Panc1 (cell line): Measurements from ENCODE around the gene RNF17. TPM values are rescaled to one million over a fixed set of nuclear protein-coding genes. Genes with fewer than 3 reads are reported as not detected.

Source experiments
- ATAC-seq: fragments of 200-7000 bp; cut with Tn5 transposase; 2 replicates; pipeline ENCODE4 v1.9.1; 2020; ENCODE audit warnings: mild to moderate bottlenecking, moderate library complexity
- BruUV-seq: library from RNA; stranded (reverse); fragments of 400-500 nt; replicated peaks from 2 replicates; lab custom pipeline; 2021; lab: Mats Ljungman, UMichigan
- CTCF ChIA-PET: fragments of 300-600 bp; sonication (Branson Sonifier 250); formaldehyde crosslinking; loops from one replicate; lab custom pipeline; 2022; ENCODE audit warnings: antibody characterized with exemption; lab: Charles Lee
- POLR2A ChIA-PET: fragments of 300-600 bp; sonication (Branson Sonifier 250); formaldehyde crosslinking; loops from one replicate; lab custom pipeline; 2022; ENCODE audit warnings: antibody characterized with exemption; lab: Charles Lee
- DNase-seq: peaks from one replicate; pipeline ENCODE4 v3.0.0-alpha.2; 2010; ENCODE audit warnings: low read depth, low spot score
- H3K27ac ChIP-seq: 2 replicates; pipeline ENCODE4 v1.5.1; 2011; ENCODE audit warnings: mild to moderate bottlenecking, low read length, inconsistent platforms
- H3K27me3 ChIP-seq: fragments of 200-500 bp; sonication (Bioruptor generic); 2 replicates; pipeline ENCODE4 v1.6.0; 2014; ENCODE audit warnings: low read length, inconsistent platforms; ENCODE audit not compliant: control insufficient read depth, insufficient read depth
- H3K36me3 ChIP-seq: fragments of 200-500 bp; sonication (Bioruptor generic); 2 replicates; pipeline ENCODE4 v1.5.1; 2014; ENCODE audit warnings: inconsistent platforms, mild to moderate bottlenecking, low read length, moderate library complexity; ENCODE audit not compliant: control insufficient read depth, insufficient read depth
- H3K4me1 ChIP-seq: 2 replicates; pipeline ENCODE4 v1.5.1; 2011; ENCODE audit warnings: inconsistent platforms, mild to moderate bottlenecking, low read length, moderate library complexity; ENCODE audit not compliant: control insufficient read depth, insufficient read depth
- H3K4me3 ChIP-seq, 2 experiments: 2 replicates each; pipeline ENCODE4 v1.5.1; 2011 to 2012; ENCODE audit warnings: low read depth in 2 of 2, low read length in 2 of 2, mild to moderate bottlenecking in 2 of 2, inconsistent platforms in 1 of 2, moderate library complexity in 1 of 2
- H3K9me3 ChIP-seq: fragments of 200-500 bp; sonication (Bioruptor generic); 2 replicates; pipeline ENCODE4 v1.5.1; 2014; ENCODE audit warnings: low read depth, mild to moderate bottlenecking, inconsistent platforms, low read length, moderate library complexity; ENCODE audit not compliant: control insufficient read depth, insufficient read depth
- POLR2AphosphoS5 ChIP-seq: IDR thresholded peaks from 2 replicates; pipeline ENCODE4 v1.6.1; 2012; ENCODE audit warnings: mild to moderate bottlenecking, low read depth, low read length, moderate library complexity
- SIN3A ChIP-seq: IDR thresholded peaks from 2 replicates; pipeline ENCODE4 v1.6.1; 2012; ENCODE audit warnings: low read depth, mild to moderate bottlenecking, low read length, moderate library complexity, borderline replicate concordance; ENCODE audit not compliant: insufficient read depth
- TCF7L2 ChIP-seq: IDR thresholded peaks from 2 replicates; pipeline ENCODE4 v1.6.1; 2011; ENCODE audit warnings: mild to moderate bottlenecking, low read depth, low read length, inconsistent platforms
- in situ Hi-C: cut with HindIII; loops from 2 replicates; pipeline ENCODE4 v1.10.0; 2016; ENCODE audit warnings: low sequenced_read_pairs, low pct_unique_long_range_greater_than_20kb
- intact Hi-C: fragments of 100-400 bp; cut with micrococcal nuclease; formaldehyde crosslinking; loops from one replicate; pipeline ENCODE4 v1.10.0; 2022; ENCODE audit not compliant: unreplicated experiment
- total RNA-seq: library from RNA; stranded (reverse); gene quantifications from one replicate; pipeline ENCODE4 v1.2.1, GENCODE V29; 2021; ENCODE audit not compliant: unreplicated experiment
- TF ChIP-seq, protein P1 (sequence below), 2 experiments: IDR thresholded peaks; 2 replicates each; pipeline ENCODE4 v1.6.1; 2011 to 2012; ENCODE audit warnings: low read depth in 2 of 2, control low read depth in 1 of 2, low read length in 1 of 2, mild to moderate bottlenecking in 1 of 2, moderate library complexity in 1 of 2; ENCODE audit not compliant: insufficient read depth in 1 of 2
- TF ChIP-seq, protein P2 (sequence below): fragments of 450-650 bp; IDR thresholded peaks from 2 replicates; pipeline ENCODE4 v1.5.1; 2017; ENCODE audit warnings: mild to moderate bottlenecking

The RNF17 gene
- total RNA-seq, 1 experiment from 2014 or later: not detected

DNA sequence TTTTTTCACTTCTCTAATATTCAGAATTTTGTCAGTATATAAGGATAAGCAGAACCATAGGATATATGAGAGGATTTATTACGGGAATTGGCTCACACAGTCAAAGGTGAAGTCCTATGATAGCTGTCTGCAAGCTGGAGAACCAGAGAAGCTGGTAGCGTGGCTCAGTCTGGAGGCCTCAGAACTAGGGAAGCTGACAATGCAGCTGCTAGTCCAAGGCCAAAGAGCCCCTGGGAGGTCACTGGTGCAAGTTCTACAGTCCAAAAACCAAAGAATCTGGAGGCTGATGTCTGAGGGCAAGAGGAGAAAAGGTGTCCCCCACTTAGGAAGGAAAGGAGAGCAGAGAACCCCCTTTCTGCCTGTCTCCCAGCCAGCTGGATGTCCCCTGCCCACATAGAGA is 114.4 kb downstream of the RNF17 start:
- TF ChIP-seq, protein P1, sequence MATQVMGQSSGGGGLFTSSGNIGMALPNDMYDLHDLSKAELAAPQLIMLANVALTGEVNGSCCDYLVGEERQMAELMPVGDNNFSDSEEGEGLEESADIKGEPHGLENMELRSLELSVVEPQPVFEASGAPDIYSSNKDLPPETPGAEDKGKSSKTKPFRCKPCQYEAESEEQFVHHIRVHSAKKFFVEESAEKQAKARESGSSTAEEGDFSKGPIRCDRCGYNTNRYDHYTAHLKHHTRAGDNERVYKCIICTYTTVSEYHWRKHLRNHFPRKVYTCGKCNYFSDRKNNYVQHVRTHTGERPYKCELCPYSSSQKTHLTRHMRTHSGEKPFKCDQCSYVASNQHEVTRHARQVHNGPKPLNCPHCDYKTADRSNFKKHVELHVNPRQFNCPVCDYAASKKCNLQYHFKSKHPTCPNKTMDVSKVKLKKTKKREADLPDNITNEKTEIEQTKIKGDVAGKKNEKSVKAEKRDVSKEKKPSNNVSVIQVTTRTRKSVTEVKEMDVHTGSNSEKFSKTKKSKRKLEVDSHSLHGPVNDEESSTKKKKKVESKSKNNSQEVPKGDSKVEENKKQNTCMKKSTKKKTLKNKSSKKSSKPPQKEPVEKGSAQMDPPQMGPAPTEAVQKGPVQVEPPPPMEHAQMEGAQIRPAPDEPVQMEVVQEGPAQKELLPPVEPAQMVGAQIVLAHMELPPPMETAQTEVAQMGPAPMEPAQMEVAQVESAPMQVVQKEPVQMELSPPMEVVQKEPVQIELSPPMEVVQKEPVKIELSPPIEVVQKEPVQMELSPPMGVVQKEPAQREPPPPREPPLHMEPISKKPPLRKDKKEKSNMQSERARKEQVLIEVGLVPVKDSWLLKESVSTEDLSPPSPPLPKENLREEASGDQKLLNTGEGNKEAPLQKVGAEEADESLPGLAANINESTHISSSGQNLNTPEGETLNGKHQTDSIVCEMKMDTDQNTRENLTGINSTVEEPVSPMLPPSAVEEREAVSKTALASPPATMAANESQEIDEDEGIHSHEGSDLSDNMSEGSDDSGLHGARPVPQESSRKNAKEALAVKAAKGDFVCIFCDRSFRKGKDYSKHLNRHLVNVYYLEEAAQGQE (IDR thresholded peaks at IDR 0.05; ENCODE audit: insufficient read depth in 1 of 2, low read depth in 2 of 2, low read length in 1 of 2): no peak
- TF ChIP-seq POLR2AphosphoS5: no peak
- no peak for TF ChIP-seq TCF7L2
- TF ChIP-seq, protein P2, sequence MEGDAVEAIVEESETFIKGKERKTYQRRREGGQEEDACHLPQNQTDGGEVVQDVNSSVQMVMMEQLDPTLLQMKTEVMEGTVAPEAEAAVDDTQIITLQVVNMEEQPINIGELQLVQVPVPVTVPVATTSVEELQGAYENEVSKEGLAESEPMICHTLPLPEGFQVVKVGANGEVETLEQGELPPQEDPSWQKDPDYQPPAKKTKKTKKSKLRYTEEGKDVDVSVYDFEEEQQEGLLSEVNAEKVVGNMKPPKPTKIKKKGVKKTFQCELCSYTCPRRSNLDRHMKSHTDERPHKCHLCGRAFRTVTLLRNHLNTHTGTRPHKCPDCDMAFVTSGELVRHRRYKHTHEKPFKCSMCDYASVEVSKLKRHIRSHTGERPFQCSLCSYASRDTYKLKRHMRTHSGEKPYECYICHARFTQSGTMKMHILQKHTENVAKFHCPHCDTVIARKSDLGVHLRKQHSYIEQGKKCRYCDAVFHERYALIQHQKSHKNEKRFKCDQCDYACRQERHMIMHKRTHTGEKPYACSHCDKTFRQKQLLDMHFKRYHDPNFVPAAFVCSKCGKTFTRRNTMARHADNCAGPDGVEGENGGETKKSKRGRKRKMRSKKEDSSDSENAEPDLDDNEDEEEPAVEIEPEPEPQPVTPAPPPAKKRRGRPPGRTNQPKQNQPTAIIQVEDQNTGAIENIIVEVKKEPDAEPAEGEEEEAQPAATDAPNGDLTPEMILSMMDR: no peak
- no peak for TF ChIP-seq SIN3A
- no peak for DNase-seq
- in situ Hi-C loops (no loop called here), intact Hi-C loops (no loop called here)
- ChIA-PET POLR2A (no interaction called here), CTCF (no interaction called here)
- Histone ChIP-seq H3K9me3 (no peaks in the 10 kb centered on the region), H3K27me3 (no peaks in the 10 kb centered on the region), H3K4me1 (no peaks in the 10 kb centered on the region), H3K36me3 (no peaks in the 10 kb centered on the region), H3K27ac (no peak overlapping the region), H3K4me3 (no peak overlapping the region)
- ATAC-seq: no peak
- BruUV-seq: no TSS peak

DNA sequence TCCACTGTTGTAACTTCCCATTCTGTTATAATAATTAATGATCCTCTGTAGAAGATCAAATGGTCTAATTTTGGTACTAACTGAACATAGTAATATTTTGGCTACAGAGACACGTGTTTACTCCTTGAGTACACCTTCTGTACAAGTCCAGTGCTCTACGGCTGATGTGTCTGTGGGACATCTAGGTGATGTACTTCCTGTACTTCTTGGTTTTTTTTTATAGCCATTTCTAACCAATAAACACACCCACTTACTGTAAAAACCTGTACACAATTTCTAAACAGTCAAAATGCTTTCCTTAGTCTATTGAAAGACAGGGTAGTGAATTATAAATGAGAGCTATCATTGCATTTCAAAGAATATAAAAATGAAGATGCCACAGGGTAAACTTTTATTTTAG is 118.7 kb downstream of the RNF17 start:
- intact Hi-C loops: no loop called here
- DNase-seq (no peak), ATAC-seq (no peak)
- no peaks in the 10 kb centered on the region for H3K4me1 ChIP-seq
- no TSS peak for BruUV-seq
- in situ Hi-C loops: no loop called here
- H3K9me3 ChIP-seq: no peaks in the 10 kb centered on the region
- H3K36me3 ChIP-seq: no peaks in the 10 kb centered on the region
- POLR2A ChIA-PET: no interaction called here
- no peak overlapping the region for H3K4me3 ChIP-seq
- CTCF ChIA-PET: no interaction called here
- H3K27me3 ChIP-seq: no peaks in the 10 kb centered on the region
- no peak overlapping the region for H3K27ac ChIP-seq
- no peak for TF ChIP-seq TCF7L2
- TF ChIP-seq POLR2AphosphoS5: no peak
- TF ChIP-seq SIN3A: no peak
- TF ChIP-seq, protein P2: no peak
- TF ChIP-seq, protein P1 (IDR thresholded peaks at IDR 0.05; ENCODE audit: insufficient read depth in 1 of 2, low read depth in 2 of 2, low read length in 1 of 2): no peak
